Endothelial cell of umbilical vein (primary cell): ENCODE results near the gene DIAPH2. TPM values are rescaled to one million over a fixed set of nuclear protein-coding genes. Genes with fewer than 3 reads are reported as not detected.

Source experiments
- BruUV-seq: library from RNA; stranded (reverse); fragments of 400-500 nt; replicated peaks from 2 replicates; lab custom pipeline; 2021; lab: Mats Ljungman, UMichigan
- CTCF ChIA-PET: fragments of 300-600, 350-600 bp; sonication (Branson Sonifier 250); formaldehyde crosslinking; loops from one replicate; lab custom pipeline; 2021; ENCODE audit warnings: antibody characterized with exemption, inconsistent platforms; lab: Charles Lee
- POLR2A ChIA-PET: fragments of 300-600, 350-600 bp; sonication (Branson Sonifier 250); formaldehyde crosslinking; loops from one replicate; lab custom pipeline; 2021; ENCODE audit warnings: antibody characterized with exemption, inconsistent platforms; lab: Charles Lee
- DNase-seq: peaks from one replicate; pipeline ENCODE4 v3.0.0-alpha.2; 2011; ENCODE audit warnings: low read depth, low spot score
- FAIRE-seq: peaks from 2 replicates; lab custom pipeline; 2011; peaks lifted over from hg19 to GRCh38; lab: Jason Lieb, UNC
- H2AFZ ChIP-seq: 2 replicates; pipeline ENCODE4 v1.6.0; 2012; ENCODE audit warnings: low read depth, low read length, control low read depth, inconsistent platforms
- H3K27ac ChIP-seq: 2 replicates; pipeline ENCODE4 v1.5.1; 2011; ENCODE audit warnings: low read depth, mild to moderate bottlenecking, control low read depth, low read length, moderate library complexity; ENCODE audit not compliant: insufficient read depth
- H3K27me3 ChIP-seq, 2 experiments: 2 replicates each; pipeline versions ENCODE4 v1.6.0 to v1.6.1; 2011; ENCODE audit warnings: low read length in 2 of 2, mixed read lengths in 1 of 2; ENCODE audit not compliant: control insufficient read depth in 2 of 2, insufficient read depth in 2 of 2
- H3K36me3 ChIP-seq, 2 experiments: 2 replicates in 1 of 2; 3 replicates in 1 of 2; pipeline ENCODE4 v1.5.1; 2011; ENCODE audit warnings: low read length in 2 of 2, mild to moderate bottlenecking in 1 of 2, moderate library complexity in 1 of 2; ENCODE audit not compliant: control insufficient read depth in 2 of 2, insufficient read depth in 2 of 2; ENCODE audit errors: extremely low read depth in 1 of 2
- H3K4me1 ChIP-seq: 3 replicates; pipeline ENCODE4 v1.5.1; 2011; ENCODE audit warnings: mild to moderate bottlenecking, low read length; ENCODE audit not compliant: control insufficient read depth, insufficient read depth; ENCODE audit errors: extremely low read depth
- H3K4me2 ChIP-seq: 2 replicates; pipeline ENCODE4 v1.6.1; 2011; ENCODE audit warnings: low read length, control low read depth, mixed read lengths; ENCODE audit not compliant: insufficient read depth
- H3K4me3 ChIP-seq, 3 experiments: fragments of 200-600 bp in 1 of 3; sonication (generic), shearing (Covaris generic) in 1 of 3; replicated peaks in 1 of 3; 2 replicates each; pipeline ENCODE4 v1.5.1; 2011 to 2016; ENCODE audit warnings: control low read depth in 3 of 3, low read length in 3 of 3, mild to moderate bottlenecking in 2 of 3, inconsistent platforms in 1 of 3, low read depth in 1 of 3, moderate library complexity in 1 of 3; ENCODE audit not compliant: insufficient read depth in 1 of 3
- H3K79me2 ChIP-seq: 2 replicates; pipeline ENCODE4 v1.6.0; 2012; ENCODE audit warnings: low read length, inconsistent platforms; ENCODE audit not compliant: control insufficient read depth, insufficient read depth
- H3K9ac ChIP-seq: replicated peaks from 2 replicates; pipeline ENCODE3; 2011; ENCODE audit warnings: low read length, control low read depth; ENCODE audit not compliant: insufficient read depth; ENCODE audit errors: extremely low read depth
- H3K9me1 ChIP-seq: replicated peaks from 3 replicates; pipeline ENCODE4 v1.6.0; 2011; ENCODE audit warnings: mild to moderate bottlenecking, low read length; ENCODE audit not compliant: control insufficient read depth, insufficient read depth; ENCODE audit errors: extremely low read depth
- H3K9me3 ChIP-seq: replicated peaks from 2 replicates; pipeline ENCODE4 v1.5.1; 2012; ENCODE audit warnings: low read length, inconsistent platforms; ENCODE audit not compliant: control insufficient read depth, insufficient read depth
- H4K20me1 ChIP-seq: replicated peaks from 2 replicates; pipeline ENCODE3; 2011; ENCODE audit warnings: mild to moderate bottlenecking, low read length; ENCODE audit not compliant: control insufficient read depth, insufficient read depth; ENCODE audit errors: extremely low read depth
- CTCF ChIP-seq, 2 donors: IDR thresholded peaks; 1 replicate in 1 of 2; 2 replicates in 1 of 2; pipeline ENCODE4 v1.5.1; 2011; ENCODE audit warnings: low read length in 2 of 2, mild to moderate bottlenecking in 2 of 2, moderate library complexity in 2 of 2, control low read depth in 1 of 2, inconsistent platforms in 1 of 2, low read depth in 1 of 2; ENCODE audit not compliant: insufficient read depth in 1 of 2; ENCODE audit errors: extremely low read depth in 1 of 2
- EZH2 ChIP-seq: IDR thresholded peaks from 2 replicates; pipeline ENCODE4 v1.6.1; 2012; ENCODE audit warnings: borderline replicate concordance, low read depth, mild to moderate bottlenecking, moderate library complexity, low read length, inconsistent platforms; ENCODE audit not compliant: severe bottlenecking
- FOS ChIP-seq: IDR thresholded peaks from 2 replicates; pipeline ENCODE4 v1.6.1; 2011; ENCODE audit warnings: mild to moderate bottlenecking, low read length, moderate library complexity, borderline replicate concordance; ENCODE audit not compliant: insufficient read depth
- GATA2 ChIP-seq: IDR thresholded peaks from 2 replicates; pipeline ENCODE4 v1.7.0; 2011; ENCODE audit warnings: low read depth, mild to moderate bottlenecking, moderate library complexity, mixed read lengths, low read length; ENCODE audit not compliant: insufficient read length, insufficient read depth
- JUN ChIP-seq: IDR thresholded peaks from 2 replicates; pipeline ENCODE4 v1.6.1; 2011; ENCODE audit warnings: borderline replicate concordance, low read depth; ENCODE audit not compliant: insufficient read length, insufficient read depth
- MAX ChIP-seq: IDR thresholded peaks from 2 replicates; pipeline ENCODE4 v1.6.1; 2011; ENCODE audit not compliant: insufficient read depth, insufficient read length
- MYC ChIP-seq: IDR thresholded peaks from one replicate; pipeline ENCODE4 v1.6.1; 2011; ENCODE audit warnings: mild to moderate bottlenecking, low read depth, low read length
- POLR2A ChIP-seq: IDR thresholded peaks from 2 replicates; pipeline ENCODE4 v1.6.1; 2012; ENCODE audit warnings: low read depth, mild to moderate bottlenecking, control low read depth, low read length
- POLR2AphosphoS5 ChIP-seq: IDR thresholded peaks from 2 replicates; pipeline ENCODE4 v1.6.1; 2012; ENCODE audit warnings: low read depth, mild to moderate bottlenecking, control low read depth, low read length, moderate library complexity; ENCODE audit not compliant: insufficient read depth
- dilution Hi-C: fragments of 300-500 bp; cut with MboI; formaldehyde crosslinking; loops from one replicate; pipeline ENCODE4 v1.15.0; 2019; ENCODE audit warnings: low sequenced_read_pairs; ENCODE audit not compliant: extremely low pct_ligation_motif_present
- intact Hi-C: fragments of 100-400 bp; cut with micrococcal nuclease; formaldehyde crosslinking; loops from one replicate; pipeline ENCODE4 v1.10.0; 2022
- polyA plus RNA-seq, 4 experiments: library from polyadenylated mRNA; depleted of rRNA in 3 of 4; stranded (reverse) in 3 of 4; unstranded in 1 of 4; fragments of >200 nt; gene quantifications; 2 replicates each; pipeline versions ENCODE4 v1.2.1 to v1.2.3, GENCODE V29; 2011 to 2012; ENCODE audit warnings: missing spikeins in 1 of 4
- total RNA-seq: library from RNA; stranded (reverse); gene quantifications from 2 replicates; pipeline ENCODE4 v1.2.3, GENCODE V29; 2021

The DIAPH2 gene
- total and polyA plus RNA-seq, 2 donors (not counting 3 experiments of a cell fraction or from before 2014, with no cell fraction given), result 3.0 to 30.0 TPM

GRCh38 chrX:97372001-97372766 is 687.5 kb downstream of the DIAPH2 start:
- FAIRE-seq, result no peak
- POLR2A ChIA-PET, result no interaction called here

More at GRCh38 chrX:97372001-97372766, 687.5 kb downstream of the DIAPH2 start:
- no peak for DNase-seq
- Histone ChIP-seq H4K20me1 (no peaks in the 10 kb centered on the region), H2AFZ (no peak overlapping the region), H3K79me2 (no peaks in the 10 kb centered on the region), H3K27me3 (no peaks in the 10 kb centered on the region), H3K4me3 (no peak overlapping the region), H3K9me3 (no peaks in the 10 kb centered on the region), H3K36me3 (no peaks in the 10 kb centered on the region), H3K4me2 (no peak overlapping the region), H3K27ac (no peak overlapping the region), H3K4me1 (no peaks in the 10 kb centered on the region), H3K9ac (no peak overlapping the region), H3K9me1 (no peaks in the 10 kb centered on the region)
- no TSS peak for BruUV-seq
- TF ChIP-seq POLR2AphosphoS5 (no peak), JUN (no peak), MYC (no peak), MAX (no peak), GATA2 (no peak), CTCF (IDR thresholded peaks at IDR 0.05; ENCODE audit: extremely low read depth in 1 of 2, insufficient read depth in 1 of 2, low read depth in 1 of 2, low read length in 2 of 2) (no peak), FOS (no peak), POLR2A (no peak), EZH2 (no peak)
- intact Hi-C loops (no loop called here), dilution Hi-C loops (no loop called here)
- CTCF ChIA-PET, result no interaction called here
